HCT116 (cell line): ENCODE data around the gene SUSD2. TPM values are rescaled to one million over a fixed set of nuclear protein-coding genes. Genes with fewer than 3 reads are reported as not detected.

Source experiments
- ATAC-seq: fragments of 200-7000 bp; cut with Tn5 transposase; 2 replicates; pipeline ENCODE4 v1.9.1; 2020; ENCODE audit warnings: mild to moderate bottlenecking, moderate library complexity
- BruUV-seq: library from RNA; stranded (reverse); fragments of 400-500 nt; replicated peaks from 2 replicates; lab custom pipeline; 2021; lab: Mats Ljungman, UMichigan
- CTCF ChIA-PET: fragments of 300-600 bp; sonication (Branson Sonifier 250); formaldehyde crosslinking; loops from one replicate; lab custom pipeline; 2021; ENCODE audit warnings: antibody characterized with exemption; lab: Charles Lee
- POLR2A ChIA-PET: fragments of 300-600, 350-600 bp; sonication (Branson Sonifier 250); formaldehyde crosslinking; loops from one replicate; lab custom pipeline; 2021; ENCODE audit warnings: antibody characterized with exemption; lab: Charles Lee
- RAD21 ChIA-PET, 2 experiments: fragments of 300-600 bp; sonication (Branson Sonifier 250); formaldehyde crosslinking; loops; one replicate each; lab custom pipeline; 2023; ENCODE audit warnings: low total read pairs in 2 of 2; ENCODE audit not compliant: uncharacterized antibody in 2 of 2, unreplicated experiment in 2 of 2, low non-redundant PET in 1 of 2; lab: Charles Lee
- DNase-seq: peaks from one replicate; pipeline ENCODE4 v3.0.0-alpha.2; 2010; ENCODE audit warnings: low read depth, low spot score
- H2AFZ ChIP-seq: fragments of 200-600 bp; shearing (Covaris generic), sonication (generic); 2 replicates; pipeline ENCODE4 v1.6.1; 2017; ENCODE audit warnings: low read depth, mixed run types, mixed read lengths, antibody characterized with exemption, low read length; ENCODE audit not compliant: poor library complexity, severe bottlenecking
- H3K27ac ChIP-seq: 2 replicates; pipeline ENCODE4 v1.5.1; 2012; ENCODE audit warnings: low read depth, low read length
- H3K27me3 ChIP-seq: fragments of 200-600 bp; sonication (generic); 2 replicates; pipeline ENCODE4 v1.6.1; 2016; ENCODE audit warnings: mixed run types, low read length, mixed read lengths; ENCODE audit not compliant: insufficient read depth
- H3K36me3 ChIP-seq, 2 experiments: fragments of 200-500 bp in 1 of 2; fragments of 200-600 bp in 1 of 2; sonication (Bioruptor generic) in 1 of 2; sonication (generic) in 1 of 2; 2 replicates each; pipeline versions ENCODE4 v1.5.1 to v1.6.1; 2014 to 2016; ENCODE audit warnings: low read length in 2 of 2, inconsistent platforms in 1 of 2, mixed read lengths in 1 of 2, mixed run types in 1 of 2; ENCODE audit not compliant: insufficient read depth in 2 of 2, control insufficient read depth in 1 of 2
- H3K4me1 ChIP-seq, 2 experiments: fragments of 200-600 bp in 1 of 2; sonication (generic) in 1 of 2; 2 replicates each; pipeline versions ENCODE4 v1.5.1 to v1.6.1; 2012 to 2017; ENCODE audit warnings: low read length in 2 of 2, inconsistent platforms in 1 of 2, mild to moderate bottlenecking in 1 of 2, mixed read lengths in 1 of 2, mixed run types in 1 of 2, moderate library complexity in 1 of 2; ENCODE audit not compliant: insufficient read depth in 2 of 2, control insufficient read depth in 1 of 2
- H3K4me2 ChIP-seq: fragments of 200-600 bp; sonication (generic); 2 replicates; pipeline ENCODE4 v1.6.1; 2017; ENCODE audit warnings: mixed run types, low read length, mixed read lengths
- H3K4me3 ChIP-seq, 2 experiments: fragments of 200-600 bp in 1 of 2; sonication (generic) in 1 of 2; replicated peaks in 1 of 2; 2 replicates each; pipeline ENCODE4 v1.5.1; 2011 to 2016; ENCODE audit warnings: low read length in 2 of 2, control low read depth in 1 of 2, low read depth in 1 of 2, mild to moderate bottlenecking in 1 of 2, mixed read lengths in 1 of 2, mixed run types in 1 of 2
- H3K79me2 ChIP-seq: fragments of 200-600 bp; sonication (generic); 2 replicates; pipeline ENCODE4 v1.6.1; 2017; ENCODE audit warnings: mild to moderate bottlenecking, mixed run types, low read length, moderate library complexity, mixed read lengths; ENCODE audit not compliant: insufficient read depth
- H3K9ac ChIP-seq: fragments of 200-600 bp; sonication (generic); 2 replicates; pipeline ENCODE4 v1.6.1; 2016; ENCODE audit warnings: low read length, mixed read lengths
- H3K9me2 ChIP-seq: fragments of 200-600 bp; sonication (generic), shearing (Covaris generic); 2 replicates; pipeline ENCODE4 v1.6.1; 2017; ENCODE audit warnings: mixed run types, mild to moderate bottlenecking, moderate library complexity; ENCODE audit not compliant: insufficient read depth
- H3K9me3 ChIP-seq, 2 experiments: fragments of 200-500 bp in 1 of 2; fragments of 200-600 bp in 1 of 2; sonication (Bioruptor generic) in 1 of 2; sonication (generic) in 1 of 2; 2 replicates each; pipeline ENCODE4 v1.6.1; 2014 to 2017; ENCODE audit warnings: low read length in 2 of 2, mixed read lengths in 2 of 2, inconsistent platforms in 1 of 2, low read depth in 1 of 2, mild to moderate bottlenecking in 1 of 2, mixed run types in 1 of 2, moderate library complexity in 1 of 2; ENCODE audit not compliant: control insufficient read depth in 1 of 2, insufficient read depth in 1 of 2
- H4K20me1 ChIP-seq: fragments of 200-600 bp; sonication (generic), shearing (Covaris generic); 2 replicates; pipeline ENCODE4 v1.6.1; 2017; ENCODE audit warnings: mixed run types, mild to moderate bottlenecking, moderate library complexity; ENCODE audit not compliant: insufficient read depth
- CEBPB ChIP-seq: IDR thresholded peaks from 2 replicates; pipeline ENCODE4 v1.6.1; 2012; ENCODE audit warnings: low read depth
- EGR1 ChIP-seq: IDR thresholded peaks from 2 replicates; pipeline ENCODE4 v1.6.1; 2012; ENCODE audit warnings: low read depth
- FOSL1 ChIP-seq: IDR thresholded peaks from 2 replicates; pipeline ENCODE4 v1.6.1; 2012; ENCODE audit warnings: low read depth
- POLR2A ChIP-seq: IDR thresholded peaks from 2 replicates; pipeline ENCODE4 v1.7.0; 2011; ENCODE audit warnings: borderline replicate concordance; ENCODE audit not compliant: insufficient read depth, insufficient read length; ENCODE audit errors: extremely low read depth
- POLR2AphosphoS5 ChIP-seq: IDR thresholded peaks from 2 replicates; pipeline ENCODE4 v1.6.1; 2011; ENCODE audit warnings: mild to moderate bottlenecking, low read depth, low read length, moderate library complexity
- RAD21 ChIP-seq: IDR thresholded peaks from 2 replicates; pipeline ENCODE4 v1.6.1; 2012; ENCODE audit warnings: low read depth, mild to moderate bottlenecking
- SP1 ChIP-seq: IDR thresholded peaks from 2 replicates; pipeline ENCODE4 v1.6.1; 2012; ENCODE audit warnings: low read depth
- TCF7L2 ChIP-seq: IDR thresholded peaks from 2 replicates; pipeline ENCODE4 v1.7.0; 2011; ENCODE audit warnings: borderline replicate concordance, inconsistent platforms; ENCODE audit not compliant: insufficient read depth, insufficient read length; ENCODE audit errors: extremely low read depth
- YY1 ChIP-seq: IDR thresholded peaks from 2 replicates; pipeline ENCODE4 v1.6.1; 2011; ENCODE audit warnings: low read length, low read depth, moderate library complexity, mild to moderate bottlenecking; ENCODE audit not compliant: insufficient replicate concordance; ENCODE audit errors: extremely low read depth
- ZFX ChIP-seq: fragments of 450-650 bp; IDR thresholded peaks from 2 replicates; pipeline ENCODE4 v1.6.1; 2017
- intact Hi-C: fragments of 100-400 bp; cut with micrococcal nuclease; formaldehyde crosslinking; loops from 2 replicates; pipeline ENCODE4 v1.10.0; 2022
- total RNA-seq: library from RNA; stranded (reverse); gene quantifications from one replicate; pipeline ENCODE4 v1.2.1, GENCODE V29; 2021; ENCODE audit not compliant: unreplicated experiment
- TF ChIP-seq, protein P1 (sequence below), 3 experiments: fragments of 200-600 bp in 1 of 3; sonication (generic) in 1 of 3; IDR thresholded peaks in 2 of 3; conservative IDR thresholded peaks in 1 of 3; 2 replicates each; pipeline ENCODE4 v1.5.1; 2012 to 2017; ENCODE audit warnings: low read depth in 2 of 3, low read length in 2 of 3, antibody characterized with exemption in 1 of 3, borderline replicate concordance in 1 of 3, control low read depth in 1 of 3, mild to moderate bottlenecking in 1 of 3, mixed read lengths in 1 of 3, mixed run types in 1 of 3, moderate library complexity in 1 of 3; ENCODE audit not compliant: insufficient read depth in 1 of 3
- TF ChIP-seq, protein P2 (sequence below): IDR thresholded peaks from 2 replicates; pipeline ENCODE4 v1.6.1; 2011; ENCODE audit warnings: mild to moderate bottlenecking, low read length, moderate library complexity; ENCODE audit not compliant: insufficient replicate concordance; ENCODE audit errors: extremely low read depth

The SUSD2 gene
- total RNA-seq, 1 experiment from 2014 or later, result 6.6 TPM

DNA sequence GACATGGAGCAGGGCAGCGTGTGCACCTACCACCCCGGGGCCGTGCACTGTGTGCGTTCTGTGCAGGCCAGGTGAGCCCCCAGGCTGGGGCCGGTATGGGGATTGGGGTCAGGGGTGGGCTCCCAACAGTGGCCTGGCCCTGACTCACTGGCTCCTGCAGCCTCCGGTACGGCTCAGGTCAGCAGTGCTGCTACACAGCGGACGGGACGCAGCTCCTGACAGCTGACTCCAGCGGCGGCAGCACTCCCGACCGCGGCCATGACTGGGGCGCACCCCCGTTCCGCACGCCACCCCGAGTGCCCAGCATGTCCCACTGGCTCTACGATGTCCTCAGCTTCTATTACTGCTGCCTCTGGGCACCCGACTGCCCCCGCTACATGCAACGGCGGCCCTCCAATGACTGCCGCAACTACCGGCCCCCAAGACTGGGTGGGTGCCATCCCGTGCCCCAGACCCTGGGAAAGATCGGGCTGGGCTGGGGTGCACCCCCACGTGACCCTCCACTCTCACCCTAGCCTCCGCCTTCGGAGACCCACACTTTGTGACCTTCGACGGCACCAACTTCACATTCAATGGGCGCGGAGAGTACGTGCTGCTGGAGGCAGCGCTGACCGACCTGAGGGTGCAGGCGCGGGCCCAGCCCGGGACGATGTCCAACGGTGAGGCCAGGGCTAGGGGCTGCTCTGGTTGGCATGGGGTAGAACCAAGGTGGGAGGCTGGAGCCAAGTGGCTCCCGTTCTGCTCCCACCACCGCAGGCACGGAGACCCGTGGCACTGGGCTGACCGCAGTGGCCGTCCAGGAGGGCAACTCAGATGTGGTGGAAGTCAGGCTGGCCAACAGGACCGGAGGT is 4.4 kb downstream of the SUSD2 start:
- Histone ChIP-seq H3K9me2 (no peaks in the 10 kb centered on the region), H2AFZ (no peak overlapping the region), H3K79me2 (no peaks in the 10 kb centered on the region), H3K4me3 (no peak overlapping the region), H3K36me3 (no peaks in the 10 kb centered on the region), H3K4me1 (peaks cover 29 to 34% of the 10 kb centered on the region in 2 experiments), H3K9me3 (no peaks in the 10 kb centered on the region), H3K27me3 (no peaks in the 10 kb centered on the region), H3K4me2 (no peak overlapping the region), H3K27ac (no peak overlapping the region), H4K20me1 (no peaks in the 10 kb centered on the region), H3K9ac (no peak overlapping the region)
- BruUV-seq, result no TSS peak
- ChIA-PET CTCF (no interaction called here), RAD21 (no interaction called here), POLR2A (no interaction called here)
- DNase-seq, result no peak
- intact Hi-C loops, result loop anchor here (10.0 kb wide), 1 partner anchor 339 kb away; no protein-coding TSS in a partner anchor
- ATAC-seq, result no peak
- TF ChIP-seq RAD21 (no peak), POLR2A (no peak), FOSL1 (no peak), CEBPB (no peak), SP1 (no peak), EGR1 (no peak), ZFX (no peak), POLR2AphosphoS5 (no peak), YY1 (no peak), TCF7L2 (no peak)
- TF ChIP-seq, protein P1, sequence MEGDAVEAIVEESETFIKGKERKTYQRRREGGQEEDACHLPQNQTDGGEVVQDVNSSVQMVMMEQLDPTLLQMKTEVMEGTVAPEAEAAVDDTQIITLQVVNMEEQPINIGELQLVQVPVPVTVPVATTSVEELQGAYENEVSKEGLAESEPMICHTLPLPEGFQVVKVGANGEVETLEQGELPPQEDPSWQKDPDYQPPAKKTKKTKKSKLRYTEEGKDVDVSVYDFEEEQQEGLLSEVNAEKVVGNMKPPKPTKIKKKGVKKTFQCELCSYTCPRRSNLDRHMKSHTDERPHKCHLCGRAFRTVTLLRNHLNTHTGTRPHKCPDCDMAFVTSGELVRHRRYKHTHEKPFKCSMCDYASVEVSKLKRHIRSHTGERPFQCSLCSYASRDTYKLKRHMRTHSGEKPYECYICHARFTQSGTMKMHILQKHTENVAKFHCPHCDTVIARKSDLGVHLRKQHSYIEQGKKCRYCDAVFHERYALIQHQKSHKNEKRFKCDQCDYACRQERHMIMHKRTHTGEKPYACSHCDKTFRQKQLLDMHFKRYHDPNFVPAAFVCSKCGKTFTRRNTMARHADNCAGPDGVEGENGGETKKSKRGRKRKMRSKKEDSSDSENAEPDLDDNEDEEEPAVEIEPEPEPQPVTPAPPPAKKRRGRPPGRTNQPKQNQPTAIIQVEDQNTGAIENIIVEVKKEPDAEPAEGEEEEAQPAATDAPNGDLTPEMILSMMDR (IDR thresholded peaks at IDR 0.05 in 2 of 3, conservative IDR thresholded peaks at IDR 0.05 in 1 of 3; ENCODE audit: borderline replicate concordance in 1 of 3, insufficient read depth in 1 of 3, low read depth in 2 of 3, low read length in 2 of 3), result no peak
- TF ChIP-seq, protein P2, sequence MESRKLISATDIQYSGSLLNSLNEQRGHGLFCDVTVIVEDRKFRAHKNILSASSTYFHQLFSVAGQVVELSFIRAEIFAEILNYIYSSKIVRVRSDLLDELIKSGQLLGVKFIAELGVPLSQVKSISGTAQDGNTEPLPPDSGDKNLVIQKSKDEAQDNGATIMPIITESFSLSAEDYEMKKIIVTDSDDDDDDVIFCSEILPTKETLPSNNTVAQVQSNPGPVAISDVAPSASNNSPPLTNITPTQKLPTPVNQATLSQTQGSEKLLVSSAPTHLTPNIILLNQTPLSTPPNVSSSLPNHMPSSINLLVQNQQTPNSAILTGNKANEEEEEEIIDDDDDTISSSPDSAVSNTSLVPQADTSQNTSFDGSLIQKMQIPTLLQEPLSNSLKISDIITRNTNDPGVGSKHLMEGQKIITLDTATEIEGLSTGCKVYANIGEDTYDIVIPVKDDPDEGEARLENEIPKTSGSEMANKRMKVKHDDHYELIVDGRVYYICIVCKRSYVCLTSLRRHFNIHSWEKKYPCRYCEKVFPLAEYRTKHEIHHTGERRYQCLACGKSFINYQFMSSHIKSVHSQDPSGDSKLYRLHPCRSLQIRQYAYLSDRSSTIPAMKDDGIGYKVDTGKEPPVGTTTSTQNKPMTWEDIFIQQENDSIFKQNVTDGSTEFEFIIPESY, result no peak
